GM23338 (cell line): ENCODE measurements around the gene NRF1. TPM values are rescaled to one million over a fixed set of nuclear protein-coding genes. Genes with fewer than 3 reads are reported as not detected.

Source experiments
- ATAC-seq: fragments of 200-7000 bp; cut with Tn5 transposase; 3 replicates; pipeline ENCODE4 v1.9.1; 2020
- DNase-seq: peaks from one replicate; pipeline ENCODE4 v3.0.0-alpha.2; 2015; ENCODE audit warnings: low spot score
- H2AFZ ChIP-seq: fragments of 200-600 bp; sonication (generic); 2 replicates; pipeline ENCODE4 v1.8.0; 2016; ENCODE audit warnings: antibody characterized with exemption, mild to moderate bottlenecking, moderate library complexity
- H3F3A ChIP-seq: fragments of 200-600 bp; sonication (generic); replicated peaks from 2 replicates; pipeline ENCODE4 v1.8.0; 2017; ENCODE audit warnings: antibody characterized with exemption, mixed run types, low read depth
- H3K27ac ChIP-seq: fragments of 200-600 bp; sonication (generic); 2 replicates; pipeline ENCODE4 v1.6.1; 2016; ENCODE audit warnings: low read depth
- H3K27me3 ChIP-seq: fragments of 200-600 bp; sonication (generic); 2 replicates; pipeline ENCODE4 v1.8.0; 2016; ENCODE audit warnings: mild to moderate bottlenecking, mixed run types, moderate library complexity; ENCODE audit not compliant: insufficient read depth
- H3K36me3 ChIP-seq: fragments of 200-600 bp; sonication (generic); 2 replicates; pipeline ENCODE4 v1.8.0; 2016; ENCODE audit warnings: mild to moderate bottlenecking; ENCODE audit not compliant: insufficient read depth
- H3K4me1 ChIP-seq: fragments of 200-600 bp; sonication (generic); 2 replicates; pipeline ENCODE4 v1.8.0; 2016; ENCODE audit warnings: mild to moderate bottlenecking, moderate library complexity; ENCODE audit not compliant: insufficient read depth
- H3K4me2 ChIP-seq: fragments of 200-600 bp; sonication (generic); 2 replicates; pipeline ENCODE4 v1.7.1; 2017; ENCODE audit warnings: mixed run types
- H3K4me3 ChIP-seq: fragments of 200-600 bp; sonication (generic); 2 replicates; pipeline ENCODE4 v1.6.1; 2016; ENCODE audit warnings: mixed run types
- H3K79me2 ChIP-seq: fragments of 200-600 bp; sonication (generic); replicated peaks from 2 replicates; pipeline ENCODE4 v1.8.0; 2017; ENCODE audit warnings: mild to moderate bottlenecking; ENCODE audit not compliant: insufficient read depth
- H3K9me2 ChIP-seq: fragments of 200-600 bp; sonication (generic); 2 replicates; pipeline ENCODE4 v1.8.0; 2017; ENCODE audit not compliant: insufficient read depth
- H4K20me1 ChIP-seq: fragments of 200-600 bp; sonication (generic); replicated peaks from 2 replicates; pipeline ENCODE4 v1.8.0; 2017; ENCODE audit warnings: mild to moderate bottlenecking; ENCODE audit not compliant: insufficient read depth
- H3K27ac Mint-ChIP-seq: 2 replicates; pipeline ENCODE4 v1.8.0; 2020; ENCODE audit warnings: inconsistent platforms, mild to moderate bottlenecking, moderate library complexity, mixed read lengths
- H3K27me3 Mint-ChIP-seq: 3 replicates; pipeline ENCODE4 v1.8.0; 2022; ENCODE audit warnings: low read depth, mild to moderate bottlenecking, moderate library complexity, mixed read lengths, inconsistent platforms; ENCODE audit not compliant: insufficient read depth, poor library complexity
- H3K36me3 Mint-ChIP-seq: 3 replicates; pipeline ENCODE4 v1.8.0; 2021; ENCODE audit warnings: low read depth, mild to moderate bottlenecking, inconsistent platforms, moderate library complexity, mixed read lengths
- H3K4me1 Mint-ChIP-seq: 3 replicates; pipeline ENCODE4 v1.8.0; 2020; ENCODE audit warnings: mild to moderate bottlenecking, inconsistent platforms, mixed read lengths
- H3K4me3 Mint-ChIP-seq: 3 replicates; pipeline ENCODE4 v1.8.0; 2021; ENCODE audit warnings: moderate library complexity, mild to moderate bottlenecking, inconsistent platforms, mixed read lengths
- H3K9me3 Mint-ChIP-seq: 3 replicates; pipeline ENCODE4 v1.8.0; 2020; ENCODE audit warnings: moderate library complexity, mild to moderate bottlenecking, inconsistent platforms, mixed read lengths
- CTCF ChIP-seq, 2 experiments: fragments of 200-600 bp in 1 of 2; sonication (generic) in 1 of 2; conservative IDR thresholded peaks; 2 replicates each; pipeline versions ENCODE4 v1.5.1 to v1.6.1; 2016 to 2017; ENCODE audit warnings: antibody characterized with exemption in 2 of 2, low read depth in 2 of 2, mild to moderate bottlenecking in 2 of 2, moderate library complexity in 1 of 2
- EZH2 ChIP-seq: fragments of 200-600 bp; sonication (generic); IDR thresholded peaks from one replicate; pipeline ENCODE4 v1.8.0; 2017; ENCODE audit warnings: antibody characterized with exemption, mild to moderate bottlenecking, low read depth; ENCODE audit not compliant: unreplicated experiment
- EZH2phosphoT487 ChIP-seq: fragments of 200-600 bp; sonication (generic); IDR thresholded peaks from one replicate; pipeline ENCODE4 v1.8.1; 2018; ENCODE audit warnings: antibody characterized with exemption; ENCODE audit not compliant: unreplicated experiment
- JUNB ChIP-seq: IDR thresholded peaks from one replicate; pipeline ENCODE4 v1.6.1; 2016; ENCODE audit warnings: antibody characterized with exemption; ENCODE audit not compliant: unreplicated experiment
- NANOG ChIP-seq: IDR thresholded peaks from 2 replicates; pipeline ENCODE4 v1.6.1; 2016; ENCODE audit warnings: antibody characterized with exemption, borderline replicate concordance
- POLR2AphosphoS5 ChIP-seq: IDR thresholded peaks from 2 replicates; pipeline ENCODE4 v1.6.1; 2016; ENCODE audit warnings: antibody characterized with exemption, low read depth
- STAT1 ChIP-seq: IDR thresholded peaks from one replicate; pipeline ENCODE4 v1.6.1; 2016; ENCODE audit warnings: antibody characterized with exemption; ENCODE audit not compliant: unreplicated experiment
- ZNF114 ChIP-seq: fragments of 250-450 bp; sonication (Bioruptor Pico); IDR thresholded peaks from 2 replicates; pipeline ENCODE4 v1.5.0; 2020; ENCODE audit warnings: mild to moderate bottlenecking, moderate library complexity
- ZNF331 ChIP-seq: fragments of 250-450 bp; sonication (Bioruptor Pico); IDR thresholded peaks from 2 replicates; pipeline ENCODE4 v1.5.0; 2020; ENCODE audit warnings: low read depth, mild to moderate bottlenecking, moderate library complexity
- polyA plus RNA-seq: library from polyadenylated mRNA; unstranded; fragments of >200 nt; fragmentation: Nextera tagmentation; extraction: Ambion mirVana; gene quantifications from 2 replicates; pipeline ENCODE4 v1.2.1, GENCODE V29; 2016
- total RNA-seq: library from RNA; depleted of rRNA; stranded (reverse); fragments of >200 nt; shearing (Covaris generic); gene quantifications from 2 replicates; pipeline ENCODE4 v1.2.3, GENCODE V29; 2014

The NRF1 gene
- total and polyA plus RNA-seq, 2 experiments from 2014 or later: 5.3 to 24.6 TPM

- peaks cover 11% of the 10 kb centered on the region for H4K20me1 ChIP-seq
- H3K4me1 ChIP-seq: peaks cover 44% of the 10 kb centered on the region
- peak overlapping the region; percentile 45; the same call in 2 of the 3 replicates for H3K4me3 Mint-ChIP-seq
- DNase-seq (peak; percentile 60), ATAC-seq (peak; percentile 48)
- H3K4me1 Mint-ChIP-seq: peaks cover 40% of the 10 kb centered on the region
- no peak overlapping the region for H3K4me3 ChIP-seq
- H2AFZ ChIP-seq: no peak overlapping the region
- H3K27ac ChIP-seq: no peak overlapping the region
- H3K27me3 Mint-ChIP-seq: peaks cover 97% of the 10 kb centered on the region
- H3K27ac Mint-ChIP-seq: no peak overlapping the region
- no peaks in the 10 kb centered on the region for H3K9me2 ChIP-seq
- H3K27me3 ChIP-seq: peaks cover 94% of the 10 kb centered on the region
- no peaks in the 10 kb centered on the region; the same call in 2 of the 3 replicates for H3K36me3 Mint-ChIP-seq
- H3K4me2 ChIP-seq: no peak overlapping the region
- TF ChIP-seq POLR2AphosphoS5: peak; percentile 65
- TF ChIP-seq STAT1: no peak
- peak; percentile 73; the same call in 1 of the 2 replicates for TF ChIP-seq NANOG
- TF ChIP-seq JUNB: no peak
- TF ChIP-seq EZH2phosphoT487: no peak
- peak; percentile 23 for TF ChIP-seq EZH2
- peaks cover 45% of the 10 kb centered on the region for H3F3A ChIP-seq
- no peaks in the 10 kb centered on the region; the same call in 1 of the 2 replicates for H3K36me3 ChIP-seq
- no peaks in the 10 kb centered on the region for H3K79me2 ChIP-seq
- peaks cover 5% of the 10 kb centered on the region; the same call in 2 of the 3 replicates for H3K9me3 Mint-ChIP-seq
Observed at GRCh38 chr7:129786825-129787563, 175.5 kb downstream of the NRF1 start.

- H3K36me3 Mint-ChIP-seq: no peaks in the 10 kb centered on the region; the same call in 2 of the 3 replicates
- H3K27ac ChIP-seq: no peak overlapping the region
- no peaks in the 10 kb centered on the region for H3K9me3 Mint-ChIP-seq
- H2AFZ ChIP-seq: no peak overlapping the region
- no peak overlapping the region for H3K27ac Mint-ChIP-seq
- peaks cover 80% of the 10 kb centered on the region for H3K27me3 Mint-ChIP-seq
- H4K20me1 ChIP-seq: peaks cover 5% of the 10 kb centered on the region; the same call in 1 of the 2 replicates
- H3K9me2 ChIP-seq: no peaks in the 10 kb centered on the region
- H3K4me3 ChIP-seq: no peak overlapping the region
- H3K4me2 ChIP-seq: no peak overlapping the region
- H3F3A ChIP-seq: peaks cover 28% of the 10 kb centered on the region
- TF ChIP-seq JUNB (no peak), ZNF114 (CRISPR knock-in tag) (no peak), EZH2 (no peak), STAT1 (no peak), NANOG (no peak), ZNF331 (CRISPR knock-in tag) (no peak)
- no peaks in the 10 kb centered on the region for H3K79me2 ChIP-seq
- ATAC-seq (no peak), DNase-seq (no peak)
- peaks cover 28% of the 10 kb centered on the region for H3K4me1 ChIP-seq
- peaks cover 27% of the 10 kb centered on the region for H3K4me1 Mint-ChIP-seq
- H3K36me3 ChIP-seq: no peaks in the 10 kb centered on the region; the same call in 1 of the 2 replicates
- peaks cover 74% of the 10 kb centered on the region for H3K27me3 ChIP-seq
- no peak overlapping the region for H3K4me3 Mint-ChIP-seq
Observed at GRCh38 chr7:129789000-129789399, 177.5 kb downstream of the NRF1 start.

GRCh38 chr7:129789652-129790051, 178.1 kb downstream of the NRF1 start:
- H3K4me1 Mint-ChIP-seq: peaks cover 27% of the 10 kb centered on the region

More at GRCh38 chr7:129789652-129790051, 178.1 kb downstream of the NRF1 start:
- H3K9me2 ChIP-seq: no peaks in the 10 kb centered on the region
- no peak overlapping the region for H3K27ac Mint-ChIP-seq
- H3K9me3 Mint-ChIP-seq: no peaks in the 10 kb centered on the region
- H3K27me3 ChIP-seq: peaks cover 68% of the 10 kb centered on the region
- H3K4me3 ChIP-seq: no peak overlapping the region
- no peaks in the 10 kb centered on the region; the same call in 2 of the 3 replicates for H3K36me3 Mint-ChIP-seq
- no peak overlapping the region for H2AFZ ChIP-seq
- no peak for ATAC-seq
- peaks cover 76% of the 10 kb centered on the region for H3K27me3 Mint-ChIP-seq
- H3K79me2 ChIP-seq: no peaks in the 10 kb centered on the region
- H3F3A ChIP-seq: peaks cover 26% of the 10 kb centered on the region
- TF ChIP-seq NANOG: no peak
- no peak for TF ChIP-seq EZH2phosphoT487
- TF ChIP-seq CTCF (conservative IDR thresholded peaks at IDR 0.05; ENCODE audit: low read depth in 2 of 2): no peak
- no peak overlapping the region for H3K4me2 ChIP-seq
- H3K4me1 ChIP-seq: peaks cover 23% of the 10 kb centered on the region
- no peak overlapping the region for H3K27ac ChIP-seq
- no peak overlapping the region for H3K4me3 Mint-ChIP-seq
- peaks cover 5% of the 10 kb centered on the region; the same call in 1 of the 2 replicates for H4K20me1 ChIP-seq
- no peaks in the 10 kb centered on the region; the same call in 1 of the 2 replicates for H3K36me3 ChIP-seq
- no peak for DNase-seq
